Karpas-422 (cell line): Measurements from ENCODE around the gene OR2T2. TPM values are rescaled to one million over a fixed set of nuclear protein-coding genes. Genes with fewer than 3 reads are reported as not detected.
"Not testable (repeated sequence)": the region's sequence is repeated elsewhere in the genome, so short reads cannot be mapped to it uniquely, and the experiment has no call there.

Experiments
- DNase-seq: peaks from one replicate; pipeline ENCODE4 v3.0.0-alpha.2; 2015
- H2AFZ ChIP-seq: fragments of 200-600 bp; sonication (generic); 2 replicates; pipeline ENCODE4 v1.6.1; 2014; ENCODE audit warnings: antibody characterized with exemption, low read length, mixed read lengths
- H3K27ac ChIP-seq: fragments of 200-600 bp; sonication (generic); 2 replicates; pipeline ENCODE4 v1.5.1; 2014; ENCODE audit warnings: mild to moderate bottlenecking, low read length, moderate library complexity
- H3K27me3 ChIP-seq: fragments of 200-600 bp; sonication (generic); 2 replicates; pipeline ENCODE4 v1.6.1; 2014; ENCODE audit warnings: low read length, mixed read lengths
- H3K36me3 ChIP-seq: fragments of 200-600 bp; sonication (generic); 2 replicates; pipeline ENCODE4 v1.6.1; 2014; ENCODE audit warnings: low read length, mixed read lengths; ENCODE audit not compliant: insufficient read depth
- H3K4me1 ChIP-seq: fragments of 200-600 bp; sonication (generic); 2 replicates; pipeline ENCODE4 v1.6.1; 2014; ENCODE audit warnings: mild to moderate bottlenecking, low read length, mixed read lengths
- H3K4me2 ChIP-seq: fragments of 200-600 bp; sonication (generic); 2 replicates; pipeline ENCODE4 v1.6.1; 2014; ENCODE audit warnings: low read length, low read depth, mild to moderate bottlenecking; ENCODE audit not compliant: poor library complexity, severe bottlenecking
- H3K4me3 ChIP-seq: fragments of 200-600 bp; sonication (generic); 2 replicates; pipeline ENCODE4 v1.5.1; 2014; ENCODE audit warnings: mild to moderate bottlenecking, antibody characterized with exemption, low read length, mixed read lengths
- H3K79me2 ChIP-seq: fragments of 200-600 bp; sonication (generic); 2 replicates; pipeline ENCODE4 v1.6.1; 2014; ENCODE audit warnings: mild to moderate bottlenecking, low read length, mixed read lengths
- H3K9ac ChIP-seq: fragments of 200-600 bp; sonication (generic); 2 replicates; pipeline ENCODE4 v1.6.0; 2014; ENCODE audit warnings: low read length
- H3K9me2 ChIP-seq: fragments of 200-600 bp; sonication (generic), shearing (Covaris generic); replicated peaks from 2 replicates; pipeline ENCODE4 v1.6.0; 2014; ENCODE audit warnings: mild to moderate bottlenecking, low read length, moderate library complexity; ENCODE audit not compliant: insufficient read depth
- H3K9me3 ChIP-seq: fragments of 300-700, 200-600 bp; sonication (generic); 2 replicates; pipeline ENCODE4 v1.6.1; 2014; ENCODE audit warnings: low read length, mixed read lengths
- H4K20me1 ChIP-seq: fragments of 200-600 bp; sonication (generic); 2 replicates; pipeline ENCODE4 v1.6.1; 2014; ENCODE audit warnings: mild to moderate bottlenecking, antibody characterized with exemption, low read length, low read depth; ENCODE audit not compliant: insufficient read depth
- total RNA-seq: library from RNA; depleted of rRNA; stranded (reverse); fragments of >200 nt; shearing (Covaris generic); gene quantifications from 2 replicates; pipeline ENCODE4 v1.2.3, GENCODE V29; 2014; ENCODE audit warnings: low replicate concordance; rRNA removed

Gene OR2T2
- total RNA-seq, result not detected in 2 replicates

DNA sequence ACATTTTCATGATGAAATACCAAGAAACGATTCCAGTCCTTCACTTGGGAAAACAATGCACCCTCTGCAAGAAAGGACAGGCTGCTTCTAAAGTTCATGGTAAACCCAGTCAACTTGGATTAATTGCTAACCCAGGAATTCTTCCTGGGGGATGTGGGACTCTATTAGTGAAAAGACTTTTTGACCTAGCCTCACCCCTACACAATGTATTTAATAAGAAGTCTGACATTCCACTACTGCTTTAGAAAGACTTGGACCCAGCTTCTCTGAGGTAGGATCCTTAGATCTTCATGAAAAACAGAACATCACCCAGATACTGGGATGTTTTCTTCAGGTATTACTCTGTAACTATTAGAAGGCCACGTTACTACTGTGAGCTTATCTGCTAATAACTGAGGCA, at the start of gene OR2T2:
Gene OR2T2, plus strand, starts transcription at position 239 of the 400 bp plus-strand sequence. CDS start 7,161 bp downstream, outside the sequence.
- H3K9ac ChIP-seq, H3K79me2 ChIP-seq, H3K27me3 ChIP-seq, H3K27ac ChIP-seq, H3K4me1 ChIP-seq, DNase-seq, H3K9me2 ChIP-seq, H3K4me3 ChIP-seq, H3K36me3 ChIP-seq, H3K9me3 ChIP-seq, H2AFZ ChIP-seq, H4K20me1 ChIP-seq, H3K4me2 ChIP-seq: not testable (repeated sequence)

DNA sequence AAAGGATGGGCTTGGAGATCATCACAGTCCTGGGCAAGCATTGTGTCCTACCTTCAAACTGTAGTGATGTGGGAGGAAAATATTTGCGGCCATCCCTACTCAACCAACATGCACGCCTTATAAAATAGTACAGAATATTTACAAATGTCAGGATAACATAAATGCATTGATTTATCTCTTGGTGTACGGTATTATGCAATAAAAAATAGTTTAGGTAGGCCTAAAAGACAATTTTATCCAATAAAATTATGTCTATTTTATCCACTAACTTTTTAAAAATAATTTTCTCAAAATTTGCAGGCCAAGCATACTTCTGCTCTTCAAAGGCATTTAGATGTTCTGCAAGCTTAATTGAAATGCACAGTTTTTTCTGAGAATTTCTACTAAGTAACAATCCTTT, 42.7 kb upstream of the OR2T2 start, which contains the start of gene OR2T1:
Gene OR2T1, plus strand, starts transcription at position 301 of the 400 bp plus-strand sequence. CDS start 3,100 bp downstream, outside the sequence.
- H3K9me3 ChIP-seq, result no peaks in the 10 kb centered on the region
- H3K27ac ChIP-seq, result no peak within 1 kb of the TSS
- no peak for DNase-seq
- H3K79me2 ChIP-seq, result no peaks in the 10 kb centered on the region
- no peak within 1 kb of the TSS for H2AFZ ChIP-seq
- no peaks in the 10 kb centered on the region for H3K4me1 ChIP-seq
- H3K9ac ChIP-seq, result no peak within 1 kb of the TSS
- H3K27me3 ChIP-seq, result no peaks in the 10 kb centered on the region
- H4K20me1 ChIP-seq, result no peaks in the 10 kb centered on the region
- H3K4me2 ChIP-seq, result no peak within 1 kb of the TSS
- no peaks in the 10 kb centered on the region for H3K36me3 ChIP-seq
- no peaks in the 10 kb centered on the region for H3K9me2 ChIP-seq
- H3K4me3 ChIP-seq, result no peak within 1 kb of the TSS

- H3K4me2 ChIP-seq, result no peak overlapping the region
- no peak for DNase-seq
- H3K27ac ChIP-seq, result no peak overlapping the region
- no peaks in the 10 kb centered on the region for H3K79me2 ChIP-seq
- H3K9ac ChIP-seq, result no peak overlapping the region
- H3K27me3 ChIP-seq, result no peaks in the 10 kb centered on the region
- no peaks in the 10 kb centered on the region for H4K20me1 ChIP-seq
- no peaks in the 10 kb centered on the region for H3K9me2 ChIP-seq
- H3K4me1 ChIP-seq, result no peaks in the 10 kb centered on the region
- H3K4me3 ChIP-seq, result no peak overlapping the region
- H3K36me3 ChIP-seq, result no peaks in the 10 kb centered on the region
- no peaks in the 10 kb centered on the region for H3K9me3 ChIP-seq
- H2AFZ ChIP-seq, result no peak overlapping the region
These were observed 41.4 kb upstream of the OR2T2 start for GRCh38 chr1:248404024-248404423.

DNA sequence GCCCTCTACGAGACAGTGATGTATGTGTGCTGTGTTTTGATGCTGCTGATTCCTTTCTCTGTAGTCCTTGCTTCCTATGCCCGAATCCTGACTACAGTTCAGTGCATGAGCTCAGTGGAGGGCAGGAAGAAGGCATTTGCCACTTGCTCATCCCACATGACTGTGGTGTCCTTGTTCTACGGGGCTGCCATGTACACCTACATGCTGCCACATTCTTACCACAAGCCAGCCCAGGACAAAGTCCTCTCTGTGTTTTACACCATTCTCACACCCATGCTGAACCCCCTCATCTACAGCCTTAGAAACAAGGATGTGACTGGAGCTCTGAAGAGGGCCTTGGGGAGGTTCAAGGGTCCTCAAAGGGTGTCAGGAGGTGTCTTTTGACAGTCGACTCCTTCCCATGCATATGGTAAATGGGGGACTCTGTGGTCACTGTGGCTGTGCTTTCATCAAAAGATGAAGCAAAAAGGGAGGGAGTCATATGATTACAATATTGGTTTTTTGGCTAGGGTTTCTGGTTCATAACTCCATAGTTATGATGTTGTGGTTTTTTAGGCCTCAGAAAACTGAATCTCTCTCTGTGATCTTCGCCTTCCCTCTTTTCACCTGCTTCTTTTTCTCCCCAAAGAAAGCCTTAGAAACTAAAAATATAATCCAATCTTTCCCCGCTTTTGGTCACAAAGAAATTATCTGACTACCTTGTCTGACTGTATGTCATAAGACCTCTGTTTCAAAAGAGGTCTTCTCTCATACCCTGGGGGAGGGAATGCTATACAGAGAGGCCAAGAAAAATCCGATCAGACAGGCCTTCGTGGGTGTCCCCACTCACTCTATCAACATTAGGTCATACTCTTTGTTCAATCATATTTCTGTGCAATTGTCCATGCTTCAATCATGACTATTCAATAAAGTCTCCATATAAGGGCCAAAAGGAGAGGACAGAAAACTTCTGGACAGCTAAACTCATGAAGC, 38.4 kb upstream of the OR2T2 start:
- H3K79me2 ChIP-seq, result no peaks in the 10 kb centered on the region
- no peaks in the 10 kb centered on the region for H3K27me3 ChIP-seq
- H3K36me3 ChIP-seq, result no peaks in the 10 kb centered on the region
- no peak overlapping the region for H3K27ac ChIP-seq
- DNase-seq, result no peak
- no peak overlapping the region for H3K4me2 ChIP-seq
- no peak overlapping the region for H3K4me3 ChIP-seq
- no peaks in the 10 kb centered on the region for H3K9me2 ChIP-seq
- H3K9ac ChIP-seq, result no peak overlapping the region
- H4K20me1 ChIP-seq, result no peaks in the 10 kb centered on the region
- H3K9me3 ChIP-seq, result no peaks in the 10 kb centered on the region
- H2AFZ ChIP-seq, result no peak overlapping the region
- no peaks in the 10 kb centered on the region for H3K4me1 ChIP-seq

- Histone ChIP-seq H3K4me1 (no peaks in the 10 kb centered on the region; the same call in 1 of the 2 replicates), H2AFZ (no peak overlapping the region), H3K36me3 (no peaks in the 10 kb centered on the region), H3K27me3 (no peaks in the 10 kb centered on the region), H3K4me2 (no peak overlapping the region), H3K9me3 (peaks cover 4% of the 10 kb centered on the region; the same call in 1 of the 2 replicates), H3K9ac (no peak overlapping the region), H4K20me1 (no peaks in the 10 kb centered on the region), H3K79me2 (no peaks in the 10 kb centered on the region), H3K27ac (no peak overlapping the region), H3K9me2 (no peaks in the 10 kb centered on the region), H3K4me3 (no peak overlapping the region)
- no peak for DNase-seq
These were observed 29.2 kb upstream of the OR2T2 start for GRCh38 chr1:248416226-248416625.

- H3K9ac ChIP-seq, result no peak overlapping the region
- H3K27me3 ChIP-seq, result no peaks in the 10 kb centered on the region
- H3K27ac ChIP-seq, result no peak overlapping the region
- no peak overlapping the region for H3K4me3 ChIP-seq
- H2AFZ ChIP-seq, result no peak overlapping the region
- H4K20me1 ChIP-seq, result no peaks in the 10 kb centered on the region
- H3K4me2 ChIP-seq, result no peak overlapping the region
- DNase-seq, result no peak
- H3K4me1 ChIP-seq, result no peaks in the 10 kb centered on the region; the same call in 1 of the 2 replicates
- no peaks in the 10 kb centered on the region for H3K79me2 ChIP-seq
- no peaks in the 10 kb centered on the region for H3K9me2 ChIP-seq
- no peaks in the 10 kb centered on the region for H3K36me3 ChIP-seq
- H3K9me3 ChIP-seq, result peaks cover 5% of the 10 kb centered on the region; the same call in 1 of the 2 replicates
These were observed 27.6 kb upstream of the OR2T2 start for GRCh38 chr1:248417854-248418253.

DNA sequence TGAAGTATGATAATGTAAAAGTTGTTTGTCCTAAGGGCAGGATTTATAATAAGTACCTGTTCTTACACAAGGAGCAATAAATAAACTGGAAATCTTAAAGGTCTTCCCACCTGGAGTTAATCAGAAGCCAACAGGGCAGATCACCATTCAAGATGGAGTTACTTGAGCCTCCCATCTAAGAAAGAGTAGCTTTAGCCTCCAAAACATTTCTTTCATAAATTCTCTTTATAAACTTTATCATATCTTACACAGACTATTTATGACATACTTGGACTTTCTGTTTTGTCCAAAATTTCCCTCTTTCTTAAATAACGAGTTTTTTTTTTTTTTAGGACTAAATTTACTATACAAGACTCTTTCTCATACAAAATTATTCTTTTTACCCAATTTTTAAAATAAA, 24.1 kb upstream of the OR2T2 start:
- Histone ChIP-seq H3K9me2 (no peaks in the 10 kb centered on the region), H3K79me2 (no peaks in the 10 kb centered on the region), H3K9me3 (peaks cover 5% of the 10 kb centered on the region; the same call in 1 of the 2 replicates), H3K4me3 (no peak overlapping the region), H2AFZ (no peak overlapping the region), H3K36me3 (no peaks in the 10 kb centered on the region), H3K4me1 (no peaks in the 10 kb centered on the region), H3K9ac (no peak overlapping the region), H3K27ac (no peak overlapping the region), H3K27me3 (no peaks in the 10 kb centered on the region), H4K20me1 (no peaks in the 10 kb centered on the region), H3K4me2 (no peak overlapping the region)
- DNase-seq, result no peak

- not testable (repeated sequence) for H2AFZ ChIP-seq, H3K4me3 ChIP-seq, H3K36me3 ChIP-seq
These were observed 17.8 kb upstream of the OR2T2 start for GRCh38 chr1:248427526-248428191.

More at GRCh38 chr1:248427526-248428191, 17.8 kb upstream of the OR2T2 start:
- not testable (repeated sequence) for H3K4me2 ChIP-seq, H3K9me3 ChIP-seq, H3K9me2 ChIP-seq, DNase-seq, H3K27me3 ChIP-seq, H3K4me1 ChIP-seq, H3K79me2 ChIP-seq, H3K9ac ChIP-seq, H3K27ac ChIP-seq, H4K20me1 ChIP-seq
